HG02973 (cell line): ENCODE data around the gene DCST2.
"Not testable (repeated sequence)": the region's sequence is repeated elsewhere in the genome, so short reads cannot be mapped to it uniquely, and the experiment has no call there.

Source experiments
- ATAC-seq: cut with Tn5 transposase; IDR thresholded peaks from one replicate; pipeline ENCODE4 v1.9.1; 2021; ENCODE audit warnings: moderate library complexity; ENCODE audit not compliant: unreplicated experiment

Gene DCST2

GRCh38 chr1:154982897-154983648, 50.5 kb downstream of the DCST2 start, which contains the start of gene FLAD1:
FLAD1 (plus strand) TSS chr1:154983344; CDS start chr1:154983695, 351 bp downstream.
- ATAC-seq = peak; percentile 92

- no peak for ATAC-seq
These were observed 51.2 kb downstream of the DCST2 start for GRCh38 chr1:154982341-154982740.

GRCh38 chr1:154978360-154978759, 55.2 kb downstream of the DCST2 start:
- ATAC-seq = no peak

- not testable (repeated sequence) for ATAC-seq
These were observed 55.8 kb downstream of the DCST2 start for GRCh38 chr1:154977762-154978161.

GRCh38 chr1:154975409-154976059, 58.0 kb downstream of the DCST2 start:
- no peak for ATAC-seq

- peak; percentile 35 for ATAC-seq
These were observed 58.7 kb downstream of the DCST2 start for GRCh38 chr1:154974808-154975408.

GRCh38 chr1:154974102-154974807, 59.3 kb downstream of the DCST2 start, which contains the start of gene CKS1B:
CKS1B (plus strand) TSS chr1:154974681; CDS start chr1:154974746, 65 bp downstream.
- peak; percentile 68 for ATAC-seq

GRCh38 chr1:154973344-154974101, 60.1 kb downstream of the DCST2 start:
- ATAC-seq = no peak

- no peak for ATAC-seq
These were observed 60.9 kb downstream of the DCST2 start for GRCh38 chr1:154972517-154973343.

GRCh38 chr1:154972213-154972516, 61.4 kb downstream of the DCST2 start:
- no peak for ATAC-seq

- ATAC-seq = no peak
These were observed 62.1 kb downstream of the DCST2 start for GRCh38 chr1:154971341-154971998.

GRCh38 chr1:154970631-154971340, 62.8 kb downstream of the DCST2 start, which contains the start of gene SHC1:
SHC1 (minus strand) TSS chr1:154970747; CDS start chr1:154970526, 221 bp downstream.
- ATAC-seq = no peak

GRCh38 chr1:154969860-154970452, 63.6 kb downstream of the DCST2 start:
- ATAC-seq = no peak

- no peak for ATAC-seq
These were observed 64.3 kb downstream of the DCST2 start for GRCh38 chr1:154969246-154969645.

GRCh38 chr1:154968731-154969130, 64.8 kb downstream of the DCST2 start:
- ATAC-seq = no peak
